ENCODE data around the gene DNMT3B.

The DNMT3B gene

DNA sequence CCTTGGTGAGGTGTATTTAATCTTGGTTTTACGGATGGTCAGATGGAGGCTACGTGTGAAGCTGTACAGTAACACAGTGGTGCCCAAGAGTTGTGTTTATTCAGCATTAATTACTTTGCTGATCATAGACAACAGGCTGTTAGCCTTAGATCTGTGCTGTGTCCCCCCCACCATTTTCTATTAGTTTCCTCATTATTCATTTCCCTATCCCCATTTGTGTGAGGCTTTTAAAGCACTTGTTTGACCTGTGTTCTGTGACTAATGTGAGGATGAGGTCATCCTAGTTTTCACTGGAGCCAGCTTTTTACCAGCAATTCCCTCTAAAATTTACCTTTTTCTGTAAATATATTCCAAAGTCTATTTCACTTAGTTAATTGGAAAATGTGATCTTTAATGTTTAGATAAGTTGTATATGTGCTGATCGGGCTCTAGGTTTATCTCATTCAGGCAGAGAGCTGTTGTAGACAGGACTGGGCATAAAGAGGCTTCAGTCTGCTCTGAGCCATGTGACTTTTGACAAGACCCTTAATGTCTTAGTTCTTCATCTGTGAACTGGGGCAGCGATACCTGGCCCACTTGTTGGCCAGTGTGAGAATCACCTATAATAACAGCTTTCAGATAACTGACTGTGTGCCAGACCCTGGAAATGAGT lies 66.0 kb downstream of the DNMT3B start:
- DNase-seq, result no peak

DNA sequence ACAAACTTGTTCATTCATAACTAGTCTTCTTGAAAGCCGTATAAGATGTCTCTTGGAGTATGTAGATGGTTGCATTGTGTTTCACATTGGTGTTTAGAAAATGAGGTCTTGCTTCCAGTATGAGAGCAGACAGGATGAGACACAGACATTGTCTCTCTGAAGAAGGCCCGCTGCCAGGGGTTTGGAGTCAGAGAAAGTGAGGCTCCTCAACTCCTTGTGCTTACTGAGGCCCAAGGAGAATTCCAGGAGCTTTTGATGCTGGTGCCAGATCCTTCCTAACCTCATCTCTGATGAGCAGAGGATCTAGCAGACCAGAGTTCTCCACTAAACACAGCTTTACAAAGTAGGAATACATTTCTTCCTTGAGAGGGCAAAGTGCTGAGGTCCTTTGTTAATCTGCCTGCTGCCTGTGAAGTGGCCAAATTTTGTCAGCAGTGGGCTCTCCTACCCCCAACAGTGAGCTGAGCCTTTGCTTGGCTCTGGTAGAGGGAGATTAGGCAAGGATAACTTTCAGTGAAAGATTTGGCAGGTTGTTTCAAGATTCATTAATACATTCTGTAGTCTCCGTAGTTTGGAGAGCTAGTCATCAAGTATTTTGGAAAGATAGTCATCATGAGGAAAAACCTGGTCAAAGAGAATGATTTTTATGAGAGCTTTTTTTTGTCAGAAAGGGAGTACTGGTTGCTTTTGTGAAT lies 67.3 kb downstream of the DNMT3B start:
- DNase-seq, result no peak

DNA sequence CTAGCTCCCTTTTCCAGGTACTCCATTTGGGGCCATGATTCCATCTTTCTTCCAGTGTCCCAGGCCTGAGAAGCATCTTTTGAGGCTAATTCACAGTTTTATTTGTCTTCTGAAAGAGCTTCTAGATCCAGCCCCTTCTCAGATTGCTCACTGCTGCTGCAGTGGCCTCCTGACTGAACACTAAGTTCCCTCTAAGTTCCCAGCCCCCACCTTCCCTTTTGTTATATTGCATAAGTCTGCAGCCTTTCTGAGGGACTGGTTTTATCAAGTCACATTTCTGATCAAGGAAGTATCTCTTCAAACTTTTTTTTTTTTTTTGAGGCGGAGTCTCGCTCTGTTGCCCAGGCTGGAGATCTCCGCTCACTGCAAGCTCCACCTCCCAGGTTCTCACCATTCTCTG lies 68.3 kb downstream of the DNMT3B start:
- no peak for DNase-seq

DNA sequence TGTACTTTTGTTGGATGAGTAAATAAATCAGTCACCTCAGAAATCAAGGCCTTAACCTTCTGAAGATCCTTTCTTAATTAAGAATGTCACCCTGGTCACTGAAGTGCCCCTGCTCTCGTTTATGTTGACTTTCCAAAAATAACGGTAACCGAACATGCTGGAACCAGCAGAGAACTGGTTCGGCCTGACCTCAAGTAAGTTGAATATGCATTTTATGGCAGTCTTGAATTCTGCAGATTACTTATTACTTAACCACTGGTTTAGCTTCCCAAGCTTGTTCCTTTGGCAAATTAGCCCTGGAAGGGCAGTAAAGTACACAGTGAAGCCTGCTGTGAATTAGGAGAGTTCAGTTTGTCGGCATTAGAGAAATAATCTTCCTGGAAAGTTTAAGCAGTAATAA lies 69.8 kb downstream of the DNMT3B start:
- no peak for DNase-seq

DNA sequence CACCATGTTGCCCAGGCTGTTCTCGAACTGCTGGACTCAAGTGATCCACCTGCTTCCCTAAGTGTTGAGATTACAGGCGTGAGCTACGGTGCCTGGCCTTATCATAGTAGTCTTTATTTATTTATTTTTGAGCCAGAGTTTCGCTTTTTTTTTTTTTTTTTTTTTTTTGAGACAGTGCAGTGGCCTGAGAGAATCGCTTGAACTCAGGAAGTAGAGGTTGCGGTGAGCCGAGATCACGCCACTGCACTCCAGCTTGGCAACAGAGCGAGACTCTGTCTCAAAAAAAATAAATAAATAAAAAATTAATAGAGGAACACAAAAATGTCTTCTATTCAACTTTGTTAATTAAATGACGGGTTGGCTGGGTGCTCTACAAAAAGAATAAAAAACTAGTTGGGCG lies 70.5 kb downstream of the DNMT3B start:
- DNase-seq, result no peak

DNA sequence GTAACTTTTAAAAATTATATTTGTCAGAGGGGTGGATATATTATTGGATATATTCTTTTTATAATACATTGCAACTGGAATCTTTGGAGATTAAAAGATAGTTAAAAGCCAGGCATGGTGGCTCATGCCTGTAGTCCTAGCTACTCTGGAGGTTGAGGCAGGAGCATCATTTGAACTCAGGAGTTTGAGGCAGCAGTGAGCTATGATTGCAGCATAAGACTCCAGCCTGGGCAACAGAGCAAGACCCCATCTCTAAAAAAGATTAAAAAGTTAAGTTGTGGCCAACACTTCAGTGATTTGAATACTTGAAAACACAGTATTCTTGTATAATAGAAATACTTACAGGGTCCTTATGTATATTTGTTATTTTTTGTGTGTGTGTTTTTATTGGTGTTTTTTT lies 72.8 kb downstream of the DNMT3B start:
- DNase-seq, result no peak

DNA sequence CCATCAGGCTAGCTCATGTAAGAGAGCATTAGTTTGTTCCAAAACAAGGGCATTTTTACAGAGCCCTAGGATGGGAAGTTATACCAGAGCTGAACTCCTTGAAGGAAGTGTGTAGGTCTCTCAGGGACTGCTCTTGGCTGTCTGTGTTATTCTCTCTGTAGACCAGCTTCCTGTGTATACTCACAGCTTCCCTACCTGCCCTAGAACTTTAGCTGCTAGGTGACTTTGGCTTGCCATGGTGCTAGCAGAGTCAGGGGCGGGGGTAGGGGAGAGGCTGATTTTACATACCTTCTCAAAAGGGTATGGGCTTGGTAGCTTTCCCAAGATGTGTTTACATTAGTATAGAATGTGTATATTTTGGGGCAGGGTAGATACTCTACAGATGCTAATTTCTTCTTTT lies 75.0 kb downstream of the DNMT3B start:
- no peak for DNase-seq

DNA sequence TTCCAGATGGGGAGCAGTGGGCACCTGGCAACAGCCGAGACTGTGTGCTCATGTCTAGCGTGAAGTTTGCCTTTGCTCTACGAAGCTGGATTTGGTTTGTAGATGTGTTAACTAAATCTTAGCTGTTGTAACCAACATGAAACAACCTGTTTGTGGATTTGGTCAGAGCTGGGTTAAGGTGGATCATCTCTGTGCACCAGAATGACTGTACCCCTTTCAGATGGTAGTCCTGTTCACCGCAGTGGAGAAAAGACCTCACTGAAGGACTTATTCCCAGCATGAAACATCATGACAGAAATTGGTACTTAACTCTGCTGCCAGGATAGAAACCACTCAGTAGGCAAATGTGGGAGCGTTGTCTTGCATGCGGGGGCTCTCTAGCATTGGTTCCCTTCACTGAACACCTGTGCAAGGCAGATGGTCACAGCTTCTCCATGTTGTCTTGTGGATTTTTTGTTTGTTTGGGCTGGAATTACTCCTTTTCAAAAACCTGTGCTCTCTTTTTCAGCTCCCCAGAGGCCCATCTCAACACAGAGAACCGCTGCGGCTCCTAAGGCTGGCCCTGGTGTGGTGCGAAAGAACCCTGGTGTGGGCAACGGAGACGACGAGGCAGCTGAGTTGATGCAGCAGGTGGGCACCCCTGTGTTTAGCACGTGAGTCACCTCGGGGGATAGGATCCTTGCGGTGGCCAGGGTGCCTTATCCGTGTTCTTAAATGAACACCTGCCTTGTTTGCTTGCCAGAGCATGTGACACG lies 77.2 kb downstream of the DNMT3B start:
- DNase-seq, result no peak

DNA sequence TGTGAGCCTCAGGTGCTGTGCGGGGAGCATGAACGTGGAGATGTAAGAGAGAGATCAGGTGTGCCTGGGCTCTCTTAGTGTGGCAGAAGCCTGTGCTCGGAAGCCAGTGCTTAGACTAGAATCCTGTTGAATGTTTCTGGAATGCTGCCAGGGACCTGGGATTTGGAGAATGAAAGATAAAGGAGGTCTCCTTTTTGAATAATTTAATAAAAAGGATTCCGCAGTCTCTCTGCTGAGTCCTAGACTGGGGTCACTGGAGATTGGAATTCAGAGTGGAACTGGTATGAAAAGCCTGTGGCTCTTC lies 77.7 kb downstream of the DNMT3B start:
- DNase-seq, result no peak

DNA sequence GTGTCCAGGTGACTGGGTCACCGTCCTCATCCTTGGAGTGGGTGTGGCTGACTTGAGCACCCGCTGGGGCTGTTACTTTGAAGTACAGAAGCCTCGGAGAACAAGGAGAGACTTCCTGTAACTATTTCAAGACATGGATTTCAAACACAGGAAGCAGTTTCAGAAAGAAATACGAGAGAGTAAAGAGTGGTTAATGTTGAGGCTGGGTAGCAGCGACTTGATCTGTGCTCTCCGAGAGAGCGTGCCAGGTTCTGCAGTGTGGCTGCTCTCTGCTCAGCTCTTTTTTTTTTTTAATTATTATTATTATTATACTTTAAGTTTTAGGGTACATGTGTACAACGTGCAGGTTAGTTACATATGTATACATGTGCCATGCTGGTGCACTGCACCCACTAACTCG lies 79.0 kb downstream of the DNMT3B start:
- no peak for DNase-seq

DNA sequence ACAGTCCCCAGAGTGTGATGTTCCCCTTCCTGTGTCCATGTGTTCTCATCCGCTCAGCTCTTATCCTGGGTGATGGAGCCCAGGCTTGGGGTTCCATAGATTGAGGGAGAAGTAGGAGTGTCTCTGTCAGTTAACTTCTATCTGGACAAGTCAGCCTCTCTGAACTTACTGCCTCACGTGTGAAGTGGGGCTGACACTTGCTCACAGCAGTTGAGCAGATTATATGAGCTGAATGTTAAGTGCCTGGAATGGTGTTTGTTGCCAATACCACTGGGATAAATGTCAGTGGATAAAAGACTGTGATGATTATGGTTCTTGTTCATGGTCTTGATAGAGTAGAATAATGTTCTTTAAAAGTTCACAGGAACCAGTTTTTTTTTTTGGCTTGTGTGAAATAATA lies 79.4 kb downstream of the DNMT3B start:
- no peak for DNase-seq

DNA sequence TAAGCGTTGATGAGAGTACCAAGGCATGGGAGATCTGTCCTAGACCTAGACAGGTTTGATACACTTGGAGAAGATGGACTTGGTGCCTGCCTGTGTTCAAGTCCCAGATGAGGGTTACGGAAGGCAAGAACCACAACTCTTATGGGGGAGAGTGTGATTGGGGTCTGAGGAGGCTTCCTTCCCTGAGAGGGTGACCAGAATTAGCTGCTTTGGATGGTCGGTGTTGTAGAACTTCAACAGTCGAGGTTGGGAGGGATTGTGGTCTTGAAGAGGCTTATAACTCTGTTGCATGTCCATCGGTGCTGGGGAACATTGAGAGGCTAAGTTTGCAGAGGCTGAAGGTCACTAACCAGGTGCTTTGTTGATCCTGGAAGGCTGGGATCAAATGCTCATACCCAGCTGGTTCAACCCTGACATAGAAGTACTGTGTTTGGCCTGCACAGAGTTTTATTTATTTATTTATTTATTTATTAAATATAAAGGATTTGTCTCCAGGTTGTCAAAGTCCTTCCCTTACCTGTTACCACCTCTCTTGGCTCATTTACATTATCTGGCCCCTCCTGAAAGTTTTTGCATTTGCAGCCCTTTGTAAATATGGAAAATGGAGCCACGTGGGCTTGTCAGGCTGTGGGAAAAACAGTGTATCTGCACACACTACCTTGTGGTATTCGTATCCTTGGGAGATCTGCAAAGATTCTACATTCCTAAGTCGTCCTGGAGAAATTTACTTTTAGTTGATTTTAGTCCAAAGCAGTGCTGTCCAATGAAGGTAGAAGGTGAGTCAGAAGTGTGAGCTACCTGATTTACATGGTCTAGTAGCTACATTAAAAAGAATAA lies 80.7 kb downstream of the DNMT3B start:
- DNase-seq, result no peak

DNA sequence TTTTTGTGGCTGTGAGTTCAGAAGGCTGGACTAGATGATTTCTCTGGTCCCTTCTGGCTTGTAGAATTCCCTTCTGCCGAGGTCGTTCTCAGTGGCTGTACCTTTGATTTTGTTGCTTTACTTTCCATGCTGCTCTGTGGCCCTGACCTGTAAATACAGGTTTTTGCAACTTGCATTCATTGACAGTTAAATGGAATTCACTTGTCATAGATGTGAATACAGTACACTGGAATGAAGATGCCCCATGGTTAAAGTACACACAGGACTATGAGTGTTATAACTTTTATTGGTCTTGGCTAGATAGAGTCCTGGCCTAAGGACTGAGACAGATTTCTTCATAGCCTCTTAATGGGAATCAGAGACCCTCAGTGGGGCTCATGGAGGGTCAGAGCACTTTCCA lies 83.6 kb downstream of the DNMT3B start:
- DNase-seq, result no peak

DNA sequence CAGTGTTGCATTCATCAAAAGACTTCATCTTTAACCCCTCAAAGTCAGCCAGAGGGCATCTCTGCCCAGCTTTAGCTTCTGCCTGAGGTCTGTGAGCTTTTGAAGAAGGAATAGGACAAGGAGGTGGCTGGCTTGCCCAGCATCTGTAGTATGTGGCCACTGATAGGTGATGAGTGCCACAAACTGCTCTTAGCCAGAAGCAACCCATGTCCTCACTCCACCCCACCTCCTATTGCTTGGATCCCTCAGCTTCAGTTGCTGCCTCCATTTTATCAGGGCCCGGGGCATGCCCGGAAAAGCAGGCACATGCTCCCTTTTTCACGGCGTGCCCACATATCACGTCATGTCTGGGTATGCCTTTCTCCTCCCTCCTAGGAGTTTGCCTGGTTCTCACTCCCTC lies 84.7 kb downstream of the DNMT3B start:
- DNase-seq, result no peak

DNA sequence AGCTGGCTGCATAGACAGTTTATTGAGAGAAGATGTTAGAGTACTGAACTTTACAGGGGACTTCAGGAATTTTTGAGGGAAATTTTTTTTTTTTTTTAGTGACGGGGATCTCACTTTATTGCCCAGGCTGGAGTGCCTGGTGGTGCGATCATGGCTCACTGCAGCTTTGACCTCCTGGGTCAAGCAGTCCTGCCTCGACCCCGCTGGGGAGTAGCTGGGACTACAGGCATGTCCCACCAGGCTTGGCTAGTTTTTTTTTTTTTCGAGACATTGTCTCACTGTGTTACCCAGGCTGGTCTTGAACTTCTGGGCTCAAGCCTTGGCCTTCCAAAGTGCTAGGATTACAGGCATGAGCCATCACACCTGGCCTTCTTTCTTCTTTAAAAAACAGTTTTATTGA lies 85.8 kb downstream of the DNMT3B start:
- DNase-seq, result no peak

DNA sequence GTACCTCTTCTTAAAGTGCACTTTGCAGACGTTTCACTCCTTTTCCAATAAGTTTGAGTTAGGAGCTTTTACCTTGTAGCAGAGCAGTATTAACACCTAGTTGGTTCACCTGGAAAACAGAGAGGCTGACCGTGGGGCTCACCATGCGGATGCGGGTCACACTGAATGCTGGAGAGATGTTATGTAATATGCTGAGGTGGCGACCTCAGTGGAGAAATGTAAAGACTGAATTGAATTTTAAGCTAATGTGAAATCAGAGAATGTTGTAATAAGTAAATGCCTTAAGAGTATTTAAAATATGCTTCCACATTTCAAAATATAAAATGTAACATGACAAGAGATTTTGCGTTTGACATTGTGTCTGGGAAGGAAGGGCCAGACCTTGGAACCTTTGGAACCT lies 86.7 kb downstream of the DNMT3B start:
- DNase-seq, result no peak

DNA sequence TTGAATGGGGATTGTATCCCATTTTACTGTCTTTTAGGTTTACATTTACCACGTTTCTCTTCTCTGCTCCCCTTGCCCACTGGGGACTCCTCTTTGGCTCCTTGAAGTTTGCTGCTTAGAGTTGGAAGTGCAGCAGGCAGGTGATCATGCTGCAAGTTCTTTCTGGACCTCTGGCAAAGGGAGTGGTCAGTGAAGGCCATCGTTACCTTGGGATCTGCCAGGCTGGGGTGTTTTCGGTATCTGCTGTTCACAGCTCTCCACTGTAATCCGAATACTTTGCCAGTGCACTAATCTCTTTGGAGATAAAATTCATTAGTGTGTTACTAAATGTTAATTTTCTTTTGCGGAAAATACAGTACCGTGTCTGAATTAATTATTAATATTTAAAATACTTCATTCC lies 87.4 kb downstream of the DNMT3B start:
- no peak for DNase-seq

DNA sequence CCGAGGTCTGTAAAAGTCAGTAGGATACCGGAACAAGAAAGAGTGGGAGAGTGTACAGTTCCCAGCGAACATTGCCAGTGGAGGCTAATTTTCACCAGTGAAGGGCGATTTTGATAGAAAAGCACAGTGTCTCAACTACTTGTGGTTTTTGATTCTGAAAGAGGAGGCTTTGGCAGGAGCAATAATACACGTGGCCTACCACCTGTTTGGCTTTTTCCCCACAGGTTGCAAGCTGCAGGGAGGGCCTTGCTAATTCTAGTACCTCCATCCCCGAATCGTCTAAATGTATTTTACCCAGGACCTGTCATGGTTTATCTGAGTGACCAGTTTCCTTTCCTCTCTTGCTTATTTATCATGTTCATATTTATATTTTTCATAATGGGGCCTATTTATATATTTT lies 93.2 kb downstream of the DNMT3B start:
- no peak for DNase-seq

DNA sequence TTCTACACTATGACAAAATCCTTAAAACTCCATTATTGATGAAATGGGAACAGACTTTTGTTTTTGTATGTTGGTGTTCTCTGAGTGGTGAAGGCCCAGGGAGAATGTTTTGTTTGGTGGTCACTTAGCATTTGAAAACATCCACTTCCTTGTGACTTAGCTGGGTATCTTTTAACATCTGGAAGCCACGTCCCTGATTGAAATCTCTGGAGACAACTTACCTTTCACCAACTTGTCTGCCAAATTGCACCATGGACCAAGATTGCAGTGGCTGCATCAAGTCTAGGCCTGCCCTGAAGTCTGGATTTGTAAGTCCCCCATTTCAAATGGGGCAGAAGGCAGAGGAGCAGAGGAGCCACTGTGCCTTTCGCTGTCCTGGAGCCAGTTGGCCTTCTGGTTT lies 96.0 kb downstream of the DNMT3B start:
- DNase-seq, result no peak

All from fibroblast of skin of scalp (primary cell).